Forelimb muscle (tissue), 1 donor: ENCODE data around the gene CARNS1. TPM values are rescaled to one million over a fixed set of nuclear protein-coding genes. Genes with fewer than 3 reads are reported as not detected.

Experiments
- DNase-seq: peaks from one replicate; pipeline ENCODE4 v3.0.0-alpha.2; 2013; ENCODE audit warnings: low read depth
- polyA plus RNA-seq: library from polyadenylated mRNA; unstranded; fragments of 120-200 nt; gene quantifications from one replicate; pipeline ENCODE4 v1.2.1, GENCODE V29; 2013; ENCODE audit not compliant: insufficient read length

The CARNS1 gene
- polyA plus RNA-seq, 1 donor: 73.3 TPM

DNA sequence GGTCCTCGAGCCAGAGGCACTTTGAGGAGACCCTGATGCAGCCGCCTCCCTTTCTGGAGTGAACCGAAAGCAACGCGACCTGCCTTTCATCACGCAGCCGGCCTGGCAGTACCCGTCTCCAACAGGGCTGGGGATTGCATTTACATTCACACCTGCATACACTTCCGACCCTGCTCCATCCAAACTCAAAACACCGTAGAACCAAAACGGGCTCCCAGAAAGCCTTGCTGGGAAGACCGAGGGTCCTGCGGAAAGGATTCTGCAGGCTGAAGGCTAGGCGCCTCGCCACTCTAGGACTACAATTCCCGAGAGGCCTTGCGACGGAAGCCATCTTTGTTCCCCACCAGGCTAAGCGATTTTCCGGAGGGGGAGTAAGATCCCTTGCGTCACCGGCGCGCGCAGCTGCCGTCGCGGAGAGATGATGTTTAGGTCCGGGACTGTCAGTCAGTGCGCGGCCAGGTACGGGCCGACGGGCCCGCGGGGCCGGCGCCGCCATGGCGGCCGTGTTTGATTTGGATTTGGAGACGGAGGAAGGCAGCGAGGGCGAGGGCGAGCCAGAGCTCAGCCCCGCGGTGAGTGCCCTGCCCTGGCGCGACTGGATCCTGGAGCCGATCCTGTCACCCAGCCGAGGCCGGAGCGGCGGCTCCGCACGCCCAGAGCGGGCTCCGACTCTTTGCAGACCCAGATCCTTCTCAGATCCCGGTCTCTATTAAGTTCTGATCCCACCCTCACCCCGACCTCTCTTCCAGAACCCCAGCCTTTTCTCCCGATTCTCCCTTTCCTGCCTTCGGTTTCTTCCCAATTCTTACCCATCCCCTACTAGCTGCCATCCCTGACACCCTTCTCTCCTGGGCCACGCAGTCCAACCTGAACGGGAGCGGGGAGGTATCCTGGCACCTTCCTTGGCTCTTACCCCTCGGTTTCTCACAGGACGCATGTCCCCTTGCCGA is 12.8 kb downstream of the CARNS1 start, which contains the start of gene RPS6KB2:
Gene RPS6KB2, plus strand, starts transcription at position 443 of the 950 bp plus-strand sequence. Its CDS starts 52 bp downstream, at position 495.
- peak; percentile 96 for DNase-seq

DNA sequence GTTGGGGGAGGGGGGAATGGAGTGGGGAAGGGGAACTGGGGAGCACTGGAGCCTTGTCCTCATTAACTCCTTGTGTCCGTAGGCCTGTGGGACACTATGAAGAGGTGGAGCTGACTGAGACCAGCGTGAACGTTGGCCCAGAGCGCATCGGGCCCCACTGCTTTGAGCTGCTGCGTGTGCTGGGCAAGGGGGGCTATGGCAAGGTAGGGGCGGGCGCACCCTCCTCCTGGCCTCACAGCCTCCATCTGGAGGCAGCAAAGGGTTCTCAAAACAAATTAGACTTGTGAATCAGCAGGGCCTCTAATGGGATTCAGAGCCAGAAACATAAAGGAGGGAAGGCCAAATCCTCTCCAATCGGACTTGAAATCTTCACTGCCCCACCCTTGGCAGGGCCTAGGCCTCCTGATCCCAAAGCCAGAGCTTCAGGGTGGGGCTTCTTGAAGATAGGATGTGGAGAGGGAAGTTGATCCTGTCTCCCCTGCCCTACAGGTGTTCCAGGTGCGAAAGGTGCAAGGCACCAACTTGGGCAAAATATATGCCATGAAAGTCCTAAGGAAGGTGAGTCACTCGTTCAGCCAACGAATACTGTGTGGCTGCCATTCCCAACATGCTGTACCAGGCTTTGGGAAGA is 13.7 kb downstream of the CARNS1 start:
- DNase-seq: no peak

DNA sequence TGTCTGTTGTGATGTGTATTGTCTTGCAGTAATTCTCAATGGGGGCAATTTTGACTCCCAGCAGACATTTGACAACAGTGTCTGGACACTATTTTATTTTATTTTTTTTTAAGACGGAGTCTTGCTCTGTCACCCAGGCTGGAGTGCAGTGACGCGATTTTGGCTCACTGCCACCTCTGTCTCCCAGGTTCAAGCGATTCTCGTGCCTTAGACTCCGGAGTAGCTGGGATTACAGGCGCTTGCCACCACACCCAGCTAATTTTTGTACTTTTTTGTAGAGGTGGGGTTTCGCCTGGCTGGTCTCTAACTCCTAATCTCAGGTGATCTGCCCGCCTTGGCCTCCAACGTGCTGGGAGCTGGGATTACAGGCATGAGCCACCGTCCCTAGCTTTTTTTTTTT is 14.2 kb downstream of the CARNS1 start:
- no peak for DNase-seq

DNA sequence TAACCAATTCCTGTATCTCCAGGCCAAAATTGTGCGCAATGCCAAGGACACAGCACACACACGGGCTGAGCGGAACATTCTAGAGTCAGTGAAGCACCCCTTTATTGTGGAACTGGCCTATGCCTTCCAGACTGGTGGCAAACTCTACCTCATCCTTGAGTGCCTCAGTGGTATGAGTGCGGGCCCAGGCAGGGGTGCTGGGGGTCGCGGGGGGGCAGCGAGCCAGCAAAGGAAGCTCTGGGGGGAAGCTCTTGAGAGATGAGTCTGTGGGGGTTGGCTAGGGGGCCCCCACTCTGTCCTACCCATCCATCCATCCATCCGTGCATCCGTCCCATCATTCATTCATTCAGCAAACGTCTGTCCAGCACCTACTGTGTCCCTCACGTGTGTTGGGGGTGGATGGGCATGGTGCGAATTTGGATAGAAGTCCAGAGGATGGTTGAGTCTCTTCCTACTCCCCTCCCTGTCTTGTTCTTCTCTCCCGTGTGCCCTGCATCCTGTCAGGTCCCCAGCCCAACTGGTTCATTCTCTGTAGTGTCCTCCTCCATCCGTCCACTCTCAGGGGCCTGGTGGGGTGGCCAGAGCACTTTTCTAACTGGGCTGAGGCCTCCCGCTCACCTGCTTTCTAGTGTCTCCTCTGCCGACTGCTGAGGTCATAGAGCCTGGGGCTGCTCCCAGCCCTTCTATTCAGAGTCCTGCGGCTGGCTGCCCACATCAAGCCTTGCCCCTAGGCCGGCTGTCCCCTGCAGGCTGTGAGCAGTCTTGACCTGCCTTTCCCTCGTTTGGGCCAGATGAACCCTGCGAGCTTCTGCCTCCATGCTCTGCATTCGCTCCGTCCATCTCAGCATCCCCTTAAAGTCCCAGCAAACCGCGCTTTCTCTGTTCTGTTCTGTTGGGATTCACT is 16.1 kb downstream of the CARNS1 start:
- DNase-seq: no peak

DNA sequence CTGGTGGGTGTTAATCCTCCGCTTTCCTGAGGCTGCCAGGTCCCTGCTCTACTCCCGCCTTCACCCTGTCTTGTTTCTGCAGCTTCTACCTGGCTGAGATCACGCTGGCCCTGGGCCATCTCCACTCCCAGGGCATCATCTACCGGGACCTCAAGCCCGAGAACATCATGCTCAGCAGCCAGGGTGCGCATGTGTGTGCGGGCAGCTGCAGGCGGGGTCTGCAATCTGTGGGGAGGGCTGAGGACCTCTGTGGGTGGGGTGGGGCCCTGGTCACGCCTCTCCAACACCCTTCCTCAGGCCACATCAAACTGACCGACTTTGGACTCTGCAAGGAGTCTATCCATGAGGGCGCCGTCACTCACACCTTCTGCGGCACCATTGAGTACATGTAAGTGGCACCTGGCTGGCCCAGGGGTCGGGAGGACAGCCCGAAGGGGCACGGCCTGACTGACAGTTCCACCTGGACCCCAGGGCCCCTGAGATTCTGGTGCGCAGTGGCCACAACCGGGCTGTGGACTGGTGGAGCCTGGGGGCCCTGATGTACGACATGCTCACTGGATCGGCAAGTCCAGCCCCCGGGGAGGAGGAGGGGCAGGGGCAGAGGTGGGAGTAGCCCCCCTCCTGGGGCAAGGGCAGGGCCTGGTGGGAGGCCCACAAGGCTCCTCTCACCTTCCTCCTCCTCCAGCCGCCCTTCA is 17.3 kb downstream of the CARNS1 start:
- DNase-seq: no peak

DNA sequence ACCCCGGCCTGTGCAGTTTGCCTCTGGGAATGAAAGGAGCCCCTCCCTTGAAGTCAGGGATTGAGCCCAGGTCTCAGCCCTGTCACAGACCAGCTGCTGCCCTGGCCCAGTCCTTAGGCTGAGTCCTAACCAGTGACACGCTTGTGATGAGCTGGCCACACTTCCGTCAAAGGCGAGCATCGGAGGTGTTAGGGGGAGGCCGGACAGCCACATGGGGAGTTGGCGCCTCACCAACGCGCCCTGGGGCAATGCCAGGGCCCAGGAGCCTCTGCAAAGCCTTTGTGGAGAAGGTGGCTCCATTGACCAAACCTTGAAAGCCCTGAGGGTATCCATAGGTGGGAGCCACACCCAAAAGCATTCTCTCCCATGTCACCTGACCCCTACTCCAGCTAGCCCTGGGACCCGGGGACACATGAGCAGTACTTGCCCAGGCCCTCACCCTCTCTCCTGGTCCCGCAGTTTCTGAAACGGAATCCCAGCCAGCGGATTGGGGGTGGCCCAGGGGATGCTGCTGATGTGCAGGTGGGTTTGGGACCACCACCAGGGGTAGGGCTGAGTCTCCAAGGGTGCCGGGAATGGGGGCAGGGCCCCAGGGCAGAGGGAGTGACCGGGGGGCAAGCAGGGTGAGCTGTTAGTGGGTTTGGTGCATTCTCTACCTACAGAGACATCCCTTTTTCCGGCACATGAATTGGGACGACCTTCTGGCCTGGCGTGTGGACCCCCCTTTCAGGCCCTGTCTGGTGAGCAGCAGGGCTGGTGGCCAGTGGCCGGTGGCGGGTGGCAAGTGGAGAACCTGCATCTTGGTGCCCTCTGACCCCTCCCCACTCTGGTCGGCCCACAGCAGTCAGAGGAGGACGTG is 18.3 kb downstream of the CARNS1 start:
- DNase-seq: no peak

DNA sequence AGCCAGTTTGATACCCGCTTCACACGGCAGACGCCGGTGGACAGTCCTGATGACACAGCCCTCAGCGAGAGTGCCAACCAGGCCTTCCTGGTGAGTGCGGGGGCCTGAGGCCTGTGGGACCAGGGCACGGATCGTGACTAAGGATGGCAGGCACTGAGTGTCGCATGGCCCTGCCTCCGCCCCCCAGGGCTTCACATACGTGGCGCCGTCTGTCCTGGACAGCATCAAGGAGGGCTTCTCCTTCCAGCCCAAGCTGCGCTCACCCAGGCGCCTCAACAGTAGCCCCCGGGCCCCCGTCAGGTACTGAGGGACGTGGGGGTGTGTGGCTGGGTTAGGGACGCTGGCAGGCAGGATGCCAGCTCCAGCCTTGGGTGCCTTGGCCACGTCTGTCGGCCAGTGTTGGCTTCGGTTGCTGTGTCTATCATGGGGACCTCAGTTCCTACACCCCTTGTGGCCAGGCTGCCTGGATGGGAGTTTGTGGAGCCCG is 19.0 kb downstream of the CARNS1 start:
- DNase-seq: no peak

DNA sequence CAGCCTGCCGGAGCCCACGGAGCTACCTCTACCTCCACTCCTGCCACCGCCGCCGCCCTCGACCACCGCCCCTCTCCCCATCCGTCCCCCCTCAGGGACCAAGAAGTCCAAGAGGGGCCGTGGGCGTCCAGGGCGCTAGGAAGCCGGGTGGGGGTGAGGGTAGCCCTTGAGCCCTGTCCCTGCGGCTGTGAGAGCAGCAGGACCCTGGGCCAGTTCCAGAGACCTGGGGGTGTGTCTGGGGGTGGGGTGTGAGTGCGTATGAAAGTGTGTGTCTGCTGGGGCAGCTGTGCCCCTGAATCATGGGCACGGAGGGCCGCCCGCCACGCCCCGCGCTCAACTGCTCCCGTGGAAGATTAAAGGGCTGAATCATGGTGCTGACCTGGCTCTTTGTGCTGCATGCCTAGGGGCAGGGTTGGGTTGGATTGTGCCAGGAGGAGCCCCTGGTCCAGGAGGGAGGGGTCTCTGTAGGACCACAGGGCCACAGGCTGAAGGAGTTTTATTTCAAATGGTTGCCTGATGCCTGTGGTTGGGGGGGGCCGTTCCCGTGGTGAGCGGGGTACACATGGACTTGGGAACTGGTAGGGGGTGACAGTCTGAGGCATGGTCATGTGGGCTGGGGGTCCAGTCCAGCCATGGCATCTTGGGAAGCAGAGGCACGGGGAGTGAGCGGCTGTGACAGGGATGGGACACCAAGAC is 19.7 kb downstream of the CARNS1 start:
- DNase-seq: no peak

DNA sequence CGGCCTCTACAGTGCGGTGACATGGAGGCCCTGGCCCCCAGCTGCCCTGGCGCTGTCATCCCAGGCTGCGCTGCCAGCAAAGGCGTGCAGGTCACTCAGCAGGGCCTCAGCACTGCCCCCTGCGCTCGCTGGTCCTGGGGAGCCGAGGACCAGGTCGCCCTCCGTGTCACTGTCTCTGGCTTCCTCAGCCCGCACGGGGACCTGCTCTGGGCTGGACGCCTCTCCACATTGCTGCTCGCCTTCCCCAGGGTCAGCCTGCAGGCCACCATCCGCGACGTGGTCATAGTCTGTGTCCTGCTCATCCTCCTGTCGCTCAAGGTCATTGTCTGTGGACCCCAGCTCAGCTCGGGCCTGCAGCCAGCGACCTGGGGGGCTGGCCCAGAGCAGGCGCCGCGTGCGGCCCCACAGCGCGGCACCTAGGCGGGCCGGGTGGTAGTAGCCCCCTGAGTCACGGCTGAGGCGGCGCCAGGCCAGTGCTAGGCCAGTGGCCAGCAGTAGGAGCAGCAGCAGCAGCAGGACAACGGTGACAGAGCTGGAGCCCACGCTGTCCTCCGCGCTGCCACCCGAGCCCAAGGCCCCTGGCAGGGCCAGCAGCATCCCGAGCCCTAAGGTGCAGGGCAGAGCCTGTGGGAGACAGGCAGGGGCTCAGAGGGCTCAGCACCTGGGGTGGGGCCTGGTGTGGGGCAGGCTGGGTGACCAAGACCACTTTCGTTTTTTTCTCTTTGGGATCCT is 20.4 kb downstream of the CARNS1 start:
- no peak for DNase-seq

DNA sequence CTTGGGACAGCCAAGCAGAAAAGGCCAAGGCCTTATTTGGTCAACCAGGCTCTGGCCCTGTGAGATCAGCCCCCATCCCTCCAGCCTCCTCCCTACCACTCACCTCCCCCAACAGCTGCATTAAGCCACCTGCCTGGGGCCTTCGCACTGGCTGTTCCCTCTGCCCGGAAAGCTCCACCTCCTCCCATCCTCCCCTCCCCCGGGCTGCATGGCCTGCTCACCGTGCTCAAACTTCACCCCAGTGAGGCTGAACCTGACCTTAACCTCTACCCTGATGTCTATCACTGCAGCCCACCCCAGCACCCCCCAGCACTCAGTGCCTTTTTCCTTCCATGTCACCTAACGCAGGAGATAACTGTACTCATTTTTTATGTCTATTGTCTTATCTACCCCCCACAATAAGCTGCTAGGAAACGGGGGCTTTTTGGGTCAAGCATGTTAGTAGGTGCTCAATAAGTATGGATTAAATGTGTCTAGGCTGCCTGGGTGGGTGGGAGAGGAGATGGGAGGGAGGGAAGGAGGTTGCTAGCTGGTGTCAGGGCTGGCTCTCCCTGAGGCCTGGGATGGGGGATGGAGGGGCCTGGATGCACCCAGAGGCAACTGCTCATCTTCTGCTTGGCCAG is 21.1 kb downstream of the CARNS1 start:
- DNase-seq: no peak

DNA sequence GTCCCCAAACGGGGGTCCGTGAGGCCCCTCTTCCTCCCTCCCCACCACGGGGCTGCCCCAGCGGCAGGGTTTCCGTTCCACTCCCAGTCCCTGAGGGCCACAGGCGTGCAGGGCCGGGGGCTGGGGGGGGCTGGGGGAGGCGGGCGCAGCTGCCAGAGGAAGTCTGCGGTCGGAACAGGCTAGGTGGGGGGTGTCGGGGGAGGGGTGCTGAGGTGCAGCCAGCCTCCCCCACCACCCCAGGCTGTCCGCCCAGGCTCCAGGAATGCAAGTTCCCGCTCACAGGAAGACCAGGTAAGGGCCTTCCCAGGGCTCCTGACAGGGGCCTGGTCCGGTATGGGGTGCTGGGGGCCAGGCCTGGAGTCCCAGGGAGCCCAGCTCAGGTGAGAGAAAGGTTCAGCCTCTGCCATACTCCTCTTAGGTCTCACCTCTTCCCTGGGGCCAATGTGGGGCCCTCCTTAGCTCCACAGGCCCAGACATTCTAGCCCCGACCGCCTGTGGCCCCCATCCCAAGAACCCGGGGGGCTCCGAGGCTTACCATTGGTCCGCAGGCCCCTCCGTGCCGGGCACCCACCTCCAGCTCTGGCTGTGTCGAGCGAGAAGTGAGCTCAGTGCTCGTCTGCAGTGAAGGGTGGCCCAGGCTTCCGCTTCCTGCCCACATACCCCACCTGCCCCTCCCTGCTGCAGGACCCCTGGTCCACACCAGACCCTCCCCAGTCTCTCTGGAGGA is 21.8 kb downstream of the CARNS1 start, which contains the start of gene PTPRCAP:
Gene PTPRCAP, minus strand, starts transcription at position 601 of the 727 bp plus-strand sequence. Its CDS starts 63 bp downstream, at position 538.
- DNase-seq: no peak

DNA sequence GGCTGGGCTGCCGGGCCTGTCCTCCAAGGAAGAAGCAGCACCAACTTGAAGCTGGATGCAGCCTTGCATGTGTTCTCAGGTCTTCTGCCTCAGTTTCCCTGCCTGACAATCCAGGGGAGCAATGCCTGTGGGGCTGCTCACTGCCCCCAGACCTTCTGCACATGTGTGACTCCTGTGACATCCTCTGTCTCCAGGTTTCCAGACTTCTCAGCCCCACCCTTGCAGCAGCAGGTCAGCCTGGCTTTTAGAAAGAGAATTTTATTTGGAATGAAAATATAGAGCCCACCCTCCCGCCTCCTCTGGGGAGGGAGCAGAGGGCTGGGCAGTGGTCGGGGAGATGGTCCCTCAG is 22.3 kb downstream of the CARNS1 start:
- DNase-seq: no peak

DNA sequence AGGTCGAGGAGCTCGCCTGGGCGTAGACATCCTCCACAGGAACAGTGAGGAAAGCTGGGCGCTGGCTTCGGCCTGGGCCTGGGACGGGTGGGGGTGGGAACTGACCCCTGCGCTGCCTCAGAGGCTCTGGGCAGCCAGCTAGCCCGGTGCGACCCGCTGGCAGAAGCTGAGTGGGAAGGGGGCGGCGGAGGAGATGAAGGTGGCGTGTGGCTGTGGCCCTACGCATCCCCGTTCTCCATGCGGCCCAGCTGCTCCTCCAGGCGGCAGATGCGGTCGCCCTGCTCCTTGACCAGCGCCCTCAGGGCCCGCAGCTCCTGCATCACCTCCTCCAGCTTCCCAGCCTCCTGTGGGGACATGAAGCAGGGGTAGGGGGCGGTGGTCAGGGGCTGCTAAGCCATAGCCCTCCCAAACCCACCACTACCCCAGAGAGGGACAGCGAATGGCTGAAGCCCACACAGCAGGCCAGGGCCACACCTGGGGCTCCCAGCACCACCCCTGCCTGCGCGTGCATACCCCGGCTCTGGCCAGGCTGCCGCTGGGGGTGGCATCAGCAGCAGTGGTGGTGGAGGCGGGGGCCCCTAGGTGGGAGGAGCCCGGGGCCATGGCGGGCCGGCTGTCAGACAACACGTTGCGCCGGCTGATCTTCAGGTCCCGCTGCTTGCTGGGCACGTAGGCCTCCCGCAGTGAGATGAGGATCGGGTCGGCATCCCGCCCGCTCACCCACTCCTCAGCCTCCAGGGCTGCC is 22.9 kb downstream of the CARNS1 start:
- no peak for DNase-seq

DNA sequence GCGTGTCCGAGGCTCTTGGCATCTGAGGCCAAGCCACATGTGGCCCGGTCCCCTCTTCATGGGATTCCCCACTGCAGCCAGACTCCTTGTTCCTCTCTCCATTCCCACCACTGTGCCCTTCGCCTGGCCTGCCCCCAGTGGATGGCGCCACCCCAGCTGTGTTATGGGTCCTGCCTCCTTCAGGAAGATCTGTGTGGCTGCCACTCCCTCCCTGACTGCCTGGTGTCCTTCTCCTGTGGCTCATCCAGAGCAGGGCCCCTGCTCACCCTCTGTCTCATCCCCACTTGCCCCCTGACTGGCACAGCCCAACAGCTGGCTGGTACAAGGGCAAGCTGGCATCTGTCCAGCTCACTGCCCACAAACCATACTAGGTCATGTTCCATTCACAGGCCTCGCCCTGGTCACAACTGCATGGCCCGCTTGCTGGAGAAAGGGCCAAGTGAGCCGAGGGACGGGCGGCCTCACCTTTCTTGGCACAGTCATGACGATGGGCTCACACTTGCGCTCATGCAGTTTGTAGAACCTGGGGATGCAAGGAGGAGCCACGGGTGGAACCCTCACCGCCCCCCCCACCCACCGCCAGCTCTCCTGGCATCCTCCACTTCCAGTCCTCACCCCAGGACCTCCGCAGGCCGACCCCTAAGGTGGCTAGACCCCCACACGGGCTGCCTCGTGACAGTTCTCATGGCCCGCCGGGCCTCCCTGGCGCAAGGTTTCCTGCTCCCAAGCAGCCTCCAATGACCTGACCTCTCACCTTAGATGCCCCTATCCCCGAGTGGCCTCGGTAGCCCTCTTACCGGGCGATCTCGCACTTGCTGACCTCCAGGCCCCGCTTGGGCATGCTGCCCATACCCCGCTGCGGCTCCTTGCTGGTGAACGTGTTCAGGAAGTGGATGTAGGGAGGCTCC is 24.1 kb downstream of the CARNS1 start:
- DNase-seq: no peak

DNA sequence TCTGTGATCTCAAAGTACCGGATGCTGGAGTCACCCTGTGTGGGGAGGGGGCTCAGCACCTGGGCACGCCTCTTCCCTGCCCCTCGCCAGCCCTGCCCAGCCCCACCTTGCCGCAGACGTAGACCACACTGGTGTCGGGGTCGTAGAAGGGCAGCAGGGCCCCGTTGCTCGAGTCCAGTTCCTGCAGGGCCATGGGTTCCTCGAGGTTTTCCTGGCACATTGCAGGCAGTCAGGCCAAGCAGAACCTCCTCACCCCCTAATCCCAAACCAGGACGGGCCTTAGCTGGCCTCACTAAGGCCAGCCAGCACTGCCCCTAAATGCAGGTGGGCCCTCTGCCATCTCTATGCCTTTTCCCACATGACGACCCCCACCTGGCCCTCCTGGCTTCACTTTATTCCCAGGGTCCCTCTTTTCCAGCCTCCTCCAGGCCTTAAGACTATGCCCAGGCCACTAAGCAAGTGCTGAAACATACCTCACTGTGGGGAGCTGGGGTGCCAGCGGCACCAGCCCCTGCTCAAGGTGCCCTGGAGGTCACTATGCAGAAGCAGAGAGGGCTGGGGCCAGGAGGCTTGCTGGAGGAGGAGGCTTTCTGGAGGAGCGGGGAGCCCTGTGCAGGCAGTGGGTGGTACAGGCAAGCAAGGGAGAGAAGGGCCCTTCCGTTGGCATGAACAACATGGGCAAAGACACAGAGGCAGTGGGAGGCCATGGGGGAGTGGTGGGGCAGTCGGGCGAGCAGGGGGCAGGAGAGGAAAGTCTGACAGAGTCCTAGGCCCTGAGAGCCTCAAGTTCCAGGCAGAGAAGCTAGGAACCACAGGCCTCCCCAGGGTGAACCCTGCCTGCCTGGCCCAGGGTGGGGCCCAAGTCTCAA is 25.0 kb downstream of the CARNS1 start:
- DNase-seq: no peak
